ENCODE measurements around the gene HDAC4.

- TF ChIP-seq CTCF (IDR thresholded peaks at IDR 0.05) (no peak), USF2 (CRISPR knock-in tag; IDR thresholded peaks at IDR 0.05) (no peak), FOXK1 (CRISPR knock-in tag; IDR thresholded peaks at IDR 0.05) (no peak), MLX (CRISPR knock-in tag; IDR thresholded peaks at IDR 0.05) (no peak), ZNF138 (CRISPR knock-in tag; conservative IDR thresholded peaks at IDR 0.05) (no peak), ZNF317 (CRISPR knock-in tag; IDR thresholded peaks at IDR 0.05; ENCODE audit: borderline replicate concordance, low read depth) (no peak), KAT7 (CRISPR knock-in tag; IDR thresholded peaks at IDR 0.05; ENCODE audit: borderline replicate concordance) (no peak)
Observed at GRCh38 chr2:239000500-239001073, 400.2 kb downstream of the HDAC4 start.

All from WTC11 (cell line).